Activated B cell treated with CpG ODN at 0.5 μM for 24 hours (primary cell): ENCODE results near the gene ANKS1B. TPM values are rescaled to one million over a fixed set of nuclear protein-coding genes. Genes with fewer than 3 reads are reported as not detected.
"Not testable (repeated sequence)": the region's sequence is repeated elsewhere in the genome, so short reads cannot be mapped to it uniquely, and the experiment has no call there.

ENCODE experiments used
- ATAC-seq: fragments of 200-7000 bp; cut with Tn5 transposase; one replicate; pipeline ENCODE4 v1.10.0; 2021; ENCODE audit warnings: low read depth, mild to moderate bottlenecking, moderate library complexity
- CTCF ChIA-PET: fragments of 350-600 bp; sonication (Branson Sonifier 250); formaldehyde crosslinking; loops from one replicate; lab custom pipeline; 2021; ENCODE audit warnings: antibody characterized with exemption; lab: Charles Lee
- POLR2A ChIA-PET: fragments of 350-600 bp; sonication (Branson Sonifier 250); formaldehyde crosslinking; loops from one replicate; lab custom pipeline; 2021; ENCODE audit warnings: antibody characterized with exemption; lab: Charles Lee
- DNase-seq: peaks from one replicate; pipeline ENCODE4 v3.0.0; 2022
- H3K27ac Mint-ChIP-seq: one replicate; pipeline ENCODE4 v1.8.0; 2020; ENCODE audit warnings: mixed read lengths
- H3K27me3 Mint-ChIP-seq: one replicate; pipeline ENCODE4 v1.8.0; 2021; ENCODE audit warnings: mixed read lengths
- H3K36me3 Mint-ChIP-seq: one replicate; pipeline ENCODE4 v1.8.0; 2021; ENCODE audit warnings: low read depth, mixed read lengths
- H3K4me1 Mint-ChIP-seq: one replicate; pipeline ENCODE4 v1.8.0; 2021; ENCODE audit warnings: mixed read lengths
- H3K4me3 Mint-ChIP-seq: one replicate; pipeline ENCODE4 v1.8.0; 2020; ENCODE audit warnings: mild to moderate bottlenecking, mixed read lengths
- H3K9me3 Mint-ChIP-seq: one replicate; pipeline ENCODE4 v1.8.0; 2020; ENCODE audit warnings: mixed read lengths
- intact Hi-C: fragments of 100-400 bp; cut with micrococcal nuclease; formaldehyde crosslinking; loops from one replicate; pipeline ENCODE4 v1.15.1; 2024
- total RNA-seq: library from RNA; stranded (reverse); gene quantifications from 2 replicates; pipeline ENCODE4 v1.2.3, GENCODE V29; 2022
- TF ChIP-seq, protein P1 (sequence below): fragments of 200-600 bp; IDR thresholded peaks from one replicate; pipeline ENCODE4 v1.8.0; 2022; ENCODE audit warnings: antibody characterized with exemption, mild to moderate bottlenecking

Gene ANKS1B
- total RNA-seq, 1 donor from 2014 or later = not detected

- Mint-ChIP-seq H3K4me1 (no peaks in the 10 kb centered on the region), H3K9me3 (peaks cover 3% of the 10 kb centered on the region), H3K27ac (no peak overlapping the region), H3K27me3 (no peaks in the 10 kb centered on the region), H3K4me3 (no peak overlapping the region), H3K36me3 (no peaks in the 10 kb centered on the region)
- DNase-seq = no peak
- POLR2A ChIA-PET = no interaction called here
- TF ChIP-seq, protein P1, sequence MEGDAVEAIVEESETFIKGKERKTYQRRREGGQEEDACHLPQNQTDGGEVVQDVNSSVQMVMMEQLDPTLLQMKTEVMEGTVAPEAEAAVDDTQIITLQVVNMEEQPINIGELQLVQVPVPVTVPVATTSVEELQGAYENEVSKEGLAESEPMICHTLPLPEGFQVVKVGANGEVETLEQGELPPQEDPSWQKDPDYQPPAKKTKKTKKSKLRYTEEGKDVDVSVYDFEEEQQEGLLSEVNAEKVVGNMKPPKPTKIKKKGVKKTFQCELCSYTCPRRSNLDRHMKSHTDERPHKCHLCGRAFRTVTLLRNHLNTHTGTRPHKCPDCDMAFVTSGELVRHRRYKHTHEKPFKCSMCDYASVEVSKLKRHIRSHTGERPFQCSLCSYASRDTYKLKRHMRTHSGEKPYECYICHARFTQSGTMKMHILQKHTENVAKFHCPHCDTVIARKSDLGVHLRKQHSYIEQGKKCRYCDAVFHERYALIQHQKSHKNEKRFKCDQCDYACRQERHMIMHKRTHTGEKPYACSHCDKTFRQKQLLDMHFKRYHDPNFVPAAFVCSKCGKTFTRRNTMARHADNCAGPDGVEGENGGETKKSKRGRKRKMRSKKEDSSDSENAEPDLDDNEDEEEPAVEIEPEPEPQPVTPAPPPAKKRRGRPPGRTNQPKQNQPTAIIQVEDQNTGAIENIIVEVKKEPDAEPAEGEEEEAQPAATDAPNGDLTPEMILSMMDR = no peak
- CTCF ChIA-PET = no interaction called here
- intact Hi-C loops = no loop called here
- no peak for ATAC-seq
Observed at GRCh38 chr12:99259040-99259934, 725.4 kb downstream of the ANKS1B start.

GRCh38 chr12:99257672-99258071, 727.1 kb downstream of the ANKS1B start:
- DNase-seq (no peak), ATAC-seq (no peak)
- no peaks in the 10 kb centered on the region for H3K4me1 Mint-ChIP-seq
- intact Hi-C loops = no loop called here
- ChIA-PET CTCF (no interaction called here), POLR2A (no interaction called here)
- no peak overlapping the region for H3K4me3 Mint-ChIP-seq
- no peaks in the 10 kb centered on the region for H3K9me3 Mint-ChIP-seq
- H3K27ac Mint-ChIP-seq = no peak overlapping the region
- no peaks in the 10 kb centered on the region for H3K27me3 Mint-ChIP-seq
- TF ChIP-seq, protein P1 = no peak
- H3K36me3 Mint-ChIP-seq = no peaks in the 10 kb centered on the region

DNA sequence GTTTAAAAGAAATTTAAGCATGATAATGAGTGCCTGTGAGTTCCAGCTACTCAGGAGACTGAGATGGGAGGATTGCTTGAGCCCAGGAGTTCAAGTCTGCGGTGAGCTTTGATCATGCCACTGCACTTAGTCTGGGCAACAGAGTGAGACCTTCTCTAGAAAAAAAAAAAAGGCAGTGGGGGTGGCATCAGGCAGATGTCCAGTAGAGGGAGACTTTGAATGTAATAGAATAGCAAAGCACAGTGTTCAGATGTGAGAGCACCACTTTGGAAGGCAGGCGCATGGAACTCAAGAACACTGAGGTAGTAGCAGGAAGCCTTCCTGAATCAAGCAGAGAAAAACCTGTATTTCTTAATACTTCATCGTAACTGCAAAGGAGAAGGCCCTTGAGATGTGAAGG, 731.7 kb downstream of the ANKS1B start:
- intact Hi-C loops = no loop called here
- TF ChIP-seq, protein P1 = no peak
- ATAC-seq (no peak), DNase-seq (no peak)
- Mint-ChIP-seq H3K36me3 (no peaks in the 10 kb centered on the region), H3K4me1 (no peaks in the 10 kb centered on the region), H3K27ac (no peak overlapping the region), H3K27me3 (no peaks in the 10 kb centered on the region), H3K9me3 (peaks cover 1% of the 10 kb centered on the region), H3K4me3 (no peak overlapping the region)
- ChIA-PET POLR2A (no interaction called here), CTCF (no interaction called here)

- ChIA-PET CTCF (no interaction called here), POLR2A (no interaction called here)
- no peaks in the 10 kb centered on the region for H3K27me3 Mint-ChIP-seq
- H3K36me3 Mint-ChIP-seq = no peaks in the 10 kb centered on the region
- no peak for ATAC-seq
- intact Hi-C loops = no loop called here
- no peak overlapping the region for H3K27ac Mint-ChIP-seq
- H3K9me3 Mint-ChIP-seq = peaks cover 1% of the 10 kb centered on the region
- no peak overlapping the region for H3K4me3 Mint-ChIP-seq
- no peaks in the 10 kb centered on the region for H3K4me1 Mint-ChIP-seq
- DNase-seq = no peak
- TF ChIP-seq, protein P1 = no peak
Observed at GRCh38 chr12:99250091-99250490, 734.6 kb downstream of the ANKS1B start.

GRCh38 chr12:99249543-99249942, 735.2 kb downstream of the ANKS1B start:
- H3K4me1 Mint-ChIP-seq = no peaks in the 10 kb centered on the region

DNA sequence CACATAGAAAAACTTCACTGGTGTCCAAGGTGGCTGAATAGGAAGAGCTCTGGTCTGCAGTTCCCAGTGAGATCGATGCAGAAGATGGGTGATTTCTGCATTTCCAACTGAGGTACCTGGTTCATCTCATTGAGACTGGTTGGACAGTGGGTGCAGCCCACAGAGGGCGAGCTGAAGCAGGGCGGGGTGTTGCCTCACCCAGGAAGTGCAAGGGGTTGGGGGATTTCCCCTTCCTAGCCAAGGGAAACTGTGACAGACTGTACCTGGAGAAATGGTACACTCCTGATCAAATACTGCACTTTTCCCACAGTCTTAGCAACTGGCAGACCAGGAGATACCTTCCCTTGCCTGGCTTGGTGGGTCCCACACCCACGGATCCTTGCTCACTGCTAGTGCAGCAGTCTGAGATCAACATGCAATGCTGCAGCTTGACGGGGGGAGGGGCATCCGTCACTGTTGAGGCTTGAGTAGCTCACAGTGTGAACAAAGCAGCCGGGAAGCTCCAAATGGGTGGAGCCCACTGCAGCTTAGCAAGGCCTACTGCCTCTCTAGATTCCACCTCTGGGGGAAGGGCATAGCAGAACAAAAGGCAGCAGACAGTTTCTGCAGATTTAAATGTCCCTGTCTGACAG, 746.7 kb downstream of the ANKS1B start:
- CTCF ChIA-PET, H3K27ac Mint-ChIP-seq, intact Hi-C loops, H3K4me3 Mint-ChIP-seq, H3K27me3 Mint-ChIP-seq, POLR2A ChIA-PET, H3K36me3 Mint-ChIP-seq, DNase-seq, H3K4me1 Mint-ChIP-seq, ATAC-seq: not testable (repeated sequence)
- peaks cover 10% of the 10 kb centered on the region for H3K9me3 Mint-ChIP-seq

More at GRCh38 chr12:99249543-99249942, 735.2 kb downstream of the ANKS1B start:
- POLR2A ChIA-PET = no interaction called here
- Mint-ChIP-seq H3K27me3 (no peaks in the 10 kb centered on the region), H3K27ac (no peak overlapping the region), H3K36me3 (no peaks in the 10 kb centered on the region), H3K9me3 (peaks cover 1% of the 10 kb centered on the region), H3K4me3 (no peak overlapping the region)
- intact Hi-C loops = no loop called here
- TF ChIP-seq, protein P1 = no peak
- no peak for DNase-seq
- no peak for ATAC-seq
- CTCF ChIA-PET = no interaction called here
